SK-N-MC (cell line): ENCODE data around the gene RSF1.

ENCODE experiments used
- EZH2 ChIP-seq: fragments of 200-600 bp; sonication (generic); IDR thresholded peaks from one replicate; pipeline ENCODE4 v1.6.1; 2017; ENCODE audit warnings: antibody characterized with exemption
- FOXP2 ChIP-seq: optimal IDR thresholded peaks from 2 replicates; pipeline ENCODE3; 2011; ENCODE audit warnings: mild to moderate bottlenecking, moderate library complexity; ENCODE audit not compliant: insufficient read depth; ENCODE audit errors: extremely low read length, control extremely low read depth
- POLR2AphosphoS5 ChIP-seq: IDR thresholded peaks from 2 replicates; pipeline ENCODE4 v1.6.1; 2012; ENCODE audit warnings: mild to moderate bottlenecking, low read depth, low read length, borderline replicate concordance

GRCh38 chr11:77699425-77699824 is 121.1 kb downstream of the RSF1 start:
- TF ChIP-seq POLR2AphosphoS5 (no peak), EZH2 (no peak), FOXP2 (no peak)
